Stimulated activated CD8-positive, alpha-beta memory T cell treated with anti-CD3 and anti-CD28 coated beads, Interleukin-4, amount 100 ng/mL, for 24 hours (primary cell): Measurements from ENCODE around the gene GCGR.
A peak's percentile ranks its signal among the peaks of the same experiment; 100 is the strongest.

Experiments
- DNase-seq: peaks from one replicate; pipeline ENCODE4 v3.0.0-alpha.2; 2020; ENCODE audit warnings: low read depth

Gene GCGR

GRCh38 chr17:81849457-81849856, 45.5 kb downstream of the GCGR start:
- DNase-seq: no peak

DNA sequence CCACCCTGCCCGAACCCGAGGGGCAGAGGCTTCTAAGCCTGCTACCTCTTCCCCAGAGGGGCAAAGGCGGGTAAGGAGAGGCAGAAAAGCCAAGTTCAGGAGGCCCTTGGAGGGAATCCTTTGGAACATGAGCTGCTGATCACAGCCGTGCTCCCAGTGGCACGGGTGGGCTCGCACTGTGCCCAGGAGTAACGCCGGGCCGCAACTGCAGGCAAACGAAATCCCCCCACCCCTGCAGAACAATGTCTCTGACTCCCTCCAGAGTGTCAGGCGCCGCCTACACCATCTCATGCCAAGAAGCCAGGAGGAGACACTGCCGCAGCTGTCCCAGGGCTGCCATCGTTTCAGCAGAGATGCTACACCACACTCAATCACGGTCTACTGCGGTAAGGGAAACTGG, 47.5 kb downstream of the GCGR start:
- DNase-seq: no peak

DNA sequence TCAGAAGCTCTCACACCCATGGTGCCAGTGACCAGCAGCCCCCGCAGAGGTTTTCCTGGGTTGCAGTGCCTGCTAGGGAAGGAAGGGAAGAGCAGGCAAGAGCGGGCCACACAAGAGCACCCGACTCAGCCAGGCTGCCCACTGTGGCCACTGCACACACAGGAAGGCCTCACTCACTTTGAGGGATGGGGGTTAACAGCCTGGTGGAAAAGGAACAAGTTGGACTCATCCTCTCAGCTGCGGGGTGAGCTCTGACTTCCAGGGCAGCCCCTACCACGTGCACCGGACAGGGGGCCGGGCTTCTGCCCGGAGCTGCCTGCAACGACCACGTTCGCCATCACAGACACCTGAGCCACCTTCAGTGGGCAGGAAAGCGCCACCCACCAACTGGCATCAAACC, 48.3 kb downstream of the GCGR start:
- DNase-seq: no peak

GRCh38 chr17:81854974-81855774, 51.2 kb downstream of the GCGR start:
- DNase-seq: no peak

- DNase-seq: no peak
Observed at GRCh38 chr17:81858170-81858966, 54.4 kb downstream of the GCGR start.

GRCh38 chr17:81858967-81859905, 55.3 kb downstream of the GCGR start:
- no peak for DNase-seq

- DNase-seq: peak; percentile 94
Observed at GRCh38 chr17:81859906-81860755, 56.2 kb downstream of the GCGR start, which contains the start of gene P4HB. Gene P4HB, minus strand, starts transcription at chr17:81860535. Its CDS starts 64 bp downstream, at chr17:81860471.

DNA sequence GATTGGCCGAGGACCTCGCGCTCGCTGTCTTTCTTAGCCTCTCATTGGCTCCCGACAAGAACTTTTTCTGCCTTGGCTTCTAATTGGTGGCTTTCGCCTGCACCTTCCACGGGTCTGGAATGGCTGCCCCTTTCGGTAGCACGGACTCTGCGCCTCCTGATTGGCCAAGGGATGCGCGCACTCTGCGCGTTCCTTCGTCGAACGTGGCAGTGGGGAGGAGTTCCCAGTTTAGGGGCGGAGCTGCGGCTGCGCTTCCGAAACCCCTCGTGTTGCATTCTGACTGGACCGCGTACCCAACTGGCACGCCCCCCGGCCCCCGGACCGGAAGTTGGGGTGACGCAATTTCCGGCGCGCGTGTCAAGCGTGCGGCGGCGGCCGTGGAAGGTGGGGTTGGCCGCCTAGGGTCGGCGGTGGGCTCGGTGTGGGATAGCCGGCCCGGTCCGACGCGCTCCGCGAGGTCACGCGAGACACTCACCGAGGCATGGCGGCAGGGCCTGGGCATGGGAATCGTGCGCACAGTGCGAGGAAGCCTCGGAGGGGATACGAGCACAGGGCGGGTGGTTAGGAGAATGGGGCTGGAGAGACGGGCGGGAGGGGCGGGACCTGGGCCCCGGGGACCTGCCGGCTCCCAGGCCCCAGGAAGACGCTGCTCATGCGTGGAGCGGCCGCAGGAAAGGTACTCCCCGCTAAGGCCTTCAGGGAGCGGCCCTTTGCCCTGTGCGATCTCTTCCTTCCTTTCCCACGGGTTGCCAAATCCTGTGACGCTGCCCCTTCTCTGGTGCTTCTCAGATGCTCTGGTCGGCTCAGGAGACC, 57.0 kb downstream of the GCGR start:
- peak; percentile 99 for DNase-seq

DNA sequence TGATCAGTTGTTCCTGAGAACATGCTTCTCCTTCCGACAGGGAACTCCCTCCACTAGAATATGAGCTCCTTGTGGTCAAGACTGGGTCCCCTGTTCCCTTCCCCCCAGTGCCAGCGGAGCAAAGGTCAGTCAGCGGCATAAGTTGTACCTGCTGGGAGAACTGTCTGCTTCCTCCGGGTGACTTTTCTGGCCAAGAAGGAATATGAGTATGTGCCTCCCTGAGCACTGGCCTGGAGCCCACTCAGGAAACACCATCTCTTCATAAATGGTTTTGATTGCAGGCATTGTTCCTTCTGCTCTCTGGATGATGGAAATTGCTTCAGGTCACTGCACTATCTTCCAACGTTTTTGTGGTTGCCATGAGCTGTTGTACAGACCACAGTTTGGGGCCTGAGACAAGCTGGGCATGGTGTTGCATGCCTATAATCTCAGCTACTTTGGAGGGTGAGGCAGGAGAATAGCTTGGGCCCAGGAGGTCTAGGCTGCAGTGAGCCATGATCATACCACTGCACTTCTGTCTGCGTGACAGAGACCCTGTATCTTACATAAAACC, 59.2 kb downstream of the GCGR start:
- DNase-seq: no peak
